ENCODE measurements around the gene NKTR. TPM values are rescaled to one million over a fixed set of nuclear protein-coding genes. Genes with fewer than 3 reads are reported as not detected.

NKTR gene
- total RNA-seq, 4 donors from 2014 or later: 119 to 361 (median 164) TPM

- Histone ChIP-seq H3K27me3 (no peaks in the 10 kb centered on the region), H3K36me3 (no peaks in the 10 kb centered on the region), H3K9me3 (no peaks in the 10 kb centered on the region), H3K4me3 (no peak overlapping the region), H3K4me1 (peaks cover 0 to 3% of the 10 kb centered on the region in 2 donors), H3K27ac (no peak overlapping the region)
- intact Hi-C loops (cut with DNase I; ENCODE audit: low total_unique reads): no loop called here
- no peak for TF ChIP-seq POLR2A (IDR thresholded peaks at IDR 0.05)
- no peak for TF ChIP-seq CTCF (IDR thresholded peaks at IDR 0.05)
- no peak for DNase-seq
Measured at GRCh38 chr3:42661593-42662022, 61.1 kb downstream of the NKTR start.

GRCh38 chr3:42662037-42662812, 61.7 kb downstream of the NKTR start:
- Histone ChIP-seq H3K36me3 (no peaks in the 10 kb centered on the region), H3K4me3 (no peak overlapping the region), H3K27me3 (no peaks in the 10 kb centered on the region), H3K9me3 (no peaks in the 10 kb centered on the region), H3K4me1 (peaks cover 0 to 4% of the 10 kb centered on the region in 2 donors), H3K27ac (no peak overlapping the region)
- DNase-seq: no peak
- intact Hi-C loops (cut with DNase I; ENCODE audit: low total_unique reads): no loop called here
- no peak for TF ChIP-seq POLR2A (IDR thresholded peaks at IDR 0.05)
- TF ChIP-seq CTCF (IDR thresholded peaks at IDR 0.05): no peak

GRCh38 chr3:42662813-42663535, 62.5 kb downstream of the NKTR start:
- no peaks in the 10 kb centered on the region for H3K9me3 ChIP-seq
- H3K4me3 ChIP-seq: no peak overlapping the region
- intact Hi-C loops (cut with DNase I; ENCODE audit: low total_unique reads): no loop called here
- H3K4me1 ChIP-seq: peaks cover 0 to 4% of the 10 kb centered on the region in 2 donors
- H3K27me3 ChIP-seq: no peaks in the 10 kb centered on the region
- no peak for DNase-seq
- H3K27ac ChIP-seq: no peak overlapping the region
- H3K36me3 ChIP-seq: no peaks in the 10 kb centered on the region
- no peak for TF ChIP-seq CTCF (IDR thresholded peaks at IDR 0.05)
- no peak for TF ChIP-seq POLR2A (IDR thresholded peaks at IDR 0.05)

GRCh38 chr3:42663581-42664437, 63.3 kb downstream of the NKTR start:
- intact Hi-C loops (cut with DNase I; ENCODE audit: low total_unique reads): no loop called here
- H3K9me3 ChIP-seq: no peaks in the 10 kb centered on the region
- H3K36me3 ChIP-seq: no peaks in the 10 kb centered on the region
- no peak overlapping the region for H3K4me3 ChIP-seq
- no peaks in the 10 kb centered on the region for H3K27me3 ChIP-seq
- DNase-seq: no peak
- H3K27ac ChIP-seq: no peak overlapping the region
- H3K4me1 ChIP-seq: peaks cover 0 to 4% of the 10 kb centered on the region in 2 donors
- TF ChIP-seq POLR2A (IDR thresholded peaks at IDR 0.05): no peak
- TF ChIP-seq CTCF (IDR thresholded peaks at IDR 0.05): no peak
